Measurements from ENCODE around the gene SHMT2. TPM values are rescaled to one million over a fixed set of nuclear protein-coding genes. Genes with fewer than 3 reads are reported as not detected.
A peak's percentile ranks its signal among the peaks of the same experiment; 100 is the strongest.

Gene SHMT2
- total and polyA plus RNA-seq, 2 of the 13 experiments (the other 11 are each of a cell fraction or from before 2014, with no cell fraction given) = 181 to 393 TPM

- no peak for TF ChIP-seq PATZ1 (CRISPR knock-in tag; IDR thresholded peaks at IDR 0.05)
- 0 out of 2 replicates have a peak, but pooled peaks have one; percentile 19 for TF ChIP-seq ZNF275 (CRISPR knock-in tag; IDR thresholded peaks at IDR 0.05; ENCODE audit: borderline replicate concordance)
- no peak for TF ChIP-seq RBM22 (optimal IDR thresholded peaks at IDR 0.05; ENCODE audit: low read length)
- no peak for TF ChIP-seq RORA (CRISPR knock-in tag; IDR thresholded peaks at IDR 0.05)
- peak; percentile 53 for TF ChIP-seq SAP130 (CRISPR knock-in tag; IDR thresholded peaks at IDR 0.05; ENCODE audit: low read depth)
- TF ChIP-seq POLR2AphosphoS5 (IDR thresholded peaks at IDR 0.05; ENCODE audit: low read depth, low read length) = no peak
- peak; percentile 1; the same call in 1 of the 2 replicates for TF ChIP-seq UBTF (CRISPR knock-in tag; IDR thresholded peaks at IDR 0.05)
- TF ChIP-seq IRX3 (CRISPR knock-in tag; IDR thresholded peaks at IDR 0.05; ENCODE audit: borderline replicate concordance, low read depth) = no peak
- TF ChIP-seq ZXDC (CRISPR knock-in tag; IDR thresholded peaks at IDR 0.05) = no peak
- TF ChIP-seq ZNF768 (CRISPR knock-in tag; IDR thresholded peaks at IDR 0.05) = no peak
- no peak for TF ChIP-seq SMARCC2 (IDR thresholded peaks at IDR 0.05)
- TF ChIP-seq KMT2A (CRISPR knock-in tag; IDR thresholded peaks at IDR 0.05) = no peak
- TF ChIP-seq KLF15 (CRISPR knock-in tag; IDR thresholded peaks at IDR 0.05; ENCODE audit: borderline replicate concordance) = no peak
- no peak for TF ChIP-seq HOXA7 (CRISPR knock-in tag; IDR thresholded peaks at IDR 0.05)
- TF ChIP-seq ZFP62 (CRISPR knock-in tag; IDR thresholded peaks at IDR 0.05) = no peak
- no peak for TF ChIP-seq ZNF230 (CRISPR knock-in tag; IDR thresholded peaks at IDR 0.05)
- TF ChIP-seq BRD4 (CRISPR knock-in tag; IDR thresholded peaks at IDR 0.05) = no peak
- TF ChIP-seq ZNF101 (CRISPR knock-in tag; IDR thresholded peaks at IDR 0.05; ENCODE audit: borderline replicate concordance, low read depth) = no peak
- no peak for TF ChIP-seq HNF1B (CRISPR knock-in tag; IDR thresholded peaks at IDR 0.05)
- no peak for TF ChIP-seq ZNF17 (CRISPR knock-in tag; IDR thresholded peaks at IDR 0.05)
Measured at GRCh38 chr12:57240066-57240921, 10.8 kb downstream of the SHMT2 start (continued).

All from HepG2 (cell line).